Neuron (in vitro differentiated cells): ENCODE results near the gene SNX19.
"Not testable (repeated sequence)": the region's sequence is repeated elsewhere in the genome, so short reads cannot be mapped to it uniquely, and the experiment has no call there.

Source experiments
- H2AFZ ChIP-seq: one replicate; pipeline ENCODE4 v1.6.1; 2013; ENCODE audit warnings: low read depth, mild to moderate bottlenecking, inconsistent platforms, low read length, moderate library complexity
- H3K27me3 ChIP-seq: one replicate; pipeline ENCODE4 v1.6.1; 2013; ENCODE audit warnings: low read length; ENCODE audit not compliant: insufficient read depth
- H3K36me3 ChIP-seq: one replicate; pipeline ENCODE4 v1.6.1; 2013; ENCODE audit warnings: low read length; ENCODE audit not compliant: insufficient read depth
- H3K4me1 ChIP-seq: one replicate; pipeline ENCODE4 v1.6.1; 2013; ENCODE audit warnings: low read length; ENCODE audit not compliant: insufficient read depth
- H3K4me3 ChIP-seq: 2 replicates; pipeline ENCODE4 v1.5.1; 2013; ENCODE audit warnings: mild to moderate bottlenecking, low read length, moderate library complexity
- H3K9me3 ChIP-seq: one replicate; pipeline ENCODE4 v1.6.1; 2013; ENCODE audit warnings: low read length

The SNX19 gene

GRCh38 chr11:130916238-130916855, at the start of gene SNX19:
Gene SNX19 (minus strand): TSS chr11:130916479. CDS start chr11:130915939, 540 bp downstream.
- H2AFZ ChIP-seq: peak within 1 kb of the TSS; percentile 96
- peak within 1 kb of the TSS; percentile 98 for H3K4me3 ChIP-seq
- H3K27me3 ChIP-seq: peaks cover 3% of the 10 kb centered on the region
- no peaks in the 10 kb centered on the region for H3K9me3 ChIP-seq
- peaks cover 15% of the 10 kb centered on the region for H3K4me1 ChIP-seq
- H3K36me3 ChIP-seq: peaks cover 19% of the 10 kb centered on the region

- Histone ChIP-seq H3K4me3 (no peak overlapping the region), H3K4me1 (no peaks in the 10 kb centered on the region), H3K9me3 (no peaks in the 10 kb centered on the region), H3K36me3 (no peaks in the 10 kb centered on the region), H2AFZ (no peak overlapping the region), H3K27me3 (no peaks in the 10 kb centered on the region)
Observed at GRCh38 chr11:130964058-130964792, 47.9 kb upstream of the SNX19 start.

DNA sequence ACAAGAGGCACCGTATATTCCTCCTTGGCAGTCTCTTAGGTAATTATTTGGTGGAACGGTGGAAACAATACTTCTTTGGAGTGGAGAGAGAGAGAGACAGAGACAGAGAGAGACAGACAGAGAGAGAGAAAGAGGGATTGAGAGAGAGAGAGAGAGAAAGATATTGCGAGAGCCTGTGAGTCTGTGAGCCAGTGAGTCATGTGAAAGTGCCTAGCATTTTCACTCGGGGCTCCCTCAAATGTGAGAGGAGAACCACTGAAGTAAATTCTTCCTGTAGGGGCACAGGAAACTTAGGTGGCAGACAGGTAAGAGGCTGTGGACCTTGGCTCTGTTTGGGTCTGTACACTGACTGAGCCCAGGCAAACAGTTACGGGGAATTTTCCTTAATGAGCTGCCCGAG, 31.6 kb upstream of the SNX19 start:
- no peaks in the 10 kb centered on the region for H3K9me3 ChIP-seq
- H2AFZ ChIP-seq: no peak overlapping the region
- peaks cover 2% of the 10 kb centered on the region for H3K27me3 ChIP-seq
- H3K36me3 ChIP-seq: no peaks in the 10 kb centered on the region
- H3K4me3 ChIP-seq: no peak overlapping the region
- H3K4me1 ChIP-seq: no peaks in the 10 kb centered on the region

GRCh38 chr11:130947481-130947880, 31.2 kb upstream of the SNX19 start:
- no peaks in the 10 kb centered on the region for H3K9me3 ChIP-seq
- no peaks in the 10 kb centered on the region for H3K36me3 ChIP-seq
- H3K4me1 ChIP-seq: no peaks in the 10 kb centered on the region
- no peak overlapping the region for H3K4me3 ChIP-seq
- H3K27me3 ChIP-seq: peaks cover 2% of the 10 kb centered on the region
- H2AFZ ChIP-seq: no peak overlapping the region

GRCh38 chr11:130947058-130947457, 30.8 kb upstream of the SNX19 start:
- Histone ChIP-seq H3K4me1 (no peaks in the 10 kb centered on the region), H2AFZ (no peak overlapping the region), H3K36me3 (no peaks in the 10 kb centered on the region), H3K9me3 (no peaks in the 10 kb centered on the region), H3K27me3 (peaks cover 2% of the 10 kb centered on the region), H3K4me3 (no peak overlapping the region)

DNA sequence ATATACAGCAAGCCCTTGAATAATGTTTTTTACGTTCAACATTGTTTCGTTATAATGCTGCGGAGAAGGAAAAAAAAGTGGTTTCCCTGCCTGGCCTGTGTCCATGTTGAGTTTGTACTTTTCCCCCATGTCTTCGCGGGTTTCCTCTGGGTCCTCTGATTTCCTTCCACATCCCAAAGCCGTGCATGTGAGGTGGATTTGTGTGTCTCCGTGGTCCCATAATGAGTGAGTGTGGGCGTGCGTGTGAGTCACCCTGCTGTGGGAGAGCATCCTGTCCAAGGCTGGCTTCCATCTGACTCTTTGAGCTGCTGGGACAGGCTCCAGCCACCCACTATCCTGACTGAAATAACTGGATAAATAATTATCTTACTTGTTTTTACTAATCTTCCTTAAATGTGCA, 29.6 kb upstream of the SNX19 start:
- H3K36me3 ChIP-seq: no peaks in the 10 kb centered on the region
- H3K4me3 ChIP-seq: no peak overlapping the region
- H2AFZ ChIP-seq: no peak overlapping the region
- no peaks in the 10 kb centered on the region for H3K9me3 ChIP-seq
- H3K4me1 ChIP-seq: no peaks in the 10 kb centered on the region
- peaks cover 2% of the 10 kb centered on the region for H3K27me3 ChIP-seq

DNA sequence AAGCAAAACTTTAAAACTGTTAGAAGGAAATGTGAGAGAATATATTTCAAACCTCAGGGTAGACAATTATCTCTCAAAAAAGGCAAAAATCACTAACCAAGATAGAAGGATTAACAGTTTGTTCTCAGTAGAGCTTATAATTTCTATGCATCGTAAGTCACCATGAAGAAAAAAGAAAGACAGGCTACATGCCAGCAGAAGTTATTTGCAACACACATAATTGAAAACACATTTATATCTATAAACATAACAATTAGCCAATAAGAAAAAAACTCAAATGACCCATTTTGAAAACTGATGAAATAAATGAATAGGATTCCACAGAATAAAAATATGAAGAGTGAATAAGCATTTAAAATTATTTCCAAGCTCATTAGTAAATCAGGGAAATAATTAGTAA, 24.4 kb upstream of the SNX19 start:
- H3K27me3 ChIP-seq: peaks cover 15% of the 10 kb centered on the region
- no peaks in the 10 kb centered on the region for H3K9me3 ChIP-seq
- no peaks in the 10 kb centered on the region for H3K36me3 ChIP-seq
- no peaks in the 10 kb centered on the region for H3K4me1 ChIP-seq
- H3K4me3 ChIP-seq: no peak overlapping the region
- H2AFZ ChIP-seq: no peak overlapping the region

GRCh38 chr11:130937051-130937450, 20.8 kb upstream of the SNX19 start:
- Histone ChIP-seq H3K4me1 (no peaks in the 10 kb centered on the region), H2AFZ (no peak overlapping the region), H3K4me3 (no peak overlapping the region), H3K9me3 (no peaks in the 10 kb centered on the region), H3K27me3 (peaks cover 16% of the 10 kb centered on the region), H3K36me3 (no peaks in the 10 kb centered on the region)

GRCh38 chr11:130932086-130932712, 15.9 kb upstream of the SNX19 start:
- Histone ChIP-seq H3K4me1 (no peaks in the 10 kb centered on the region), H3K36me3 (no peaks in the 10 kb centered on the region), H3K27me3 (peaks cover 11% of the 10 kb centered on the region)

GRCh38 chr11:130924750-130925149, 8.5 kb upstream of the SNX19 start:
- Histone ChIP-seq H2AFZ (no peak overlapping the region), H3K4me3 (no peak overlapping the region), H3K36me3 (no peaks in the 10 kb centered on the region), H3K27me3 (peaks cover 4% of the 10 kb centered on the region), H3K4me1 (peaks cover 5% of the 10 kb centered on the region), H3K9me3 (no peaks in the 10 kb centered on the region)

More at GRCh38 chr11:130932086-130932712, 15.9 kb upstream of the SNX19 start:
- Histone ChIP-seq H2AFZ (no peak overlapping the region), H3K9me3 (no peaks in the 10 kb centered on the region), H3K4me3 (no peak overlapping the region)

DNA sequence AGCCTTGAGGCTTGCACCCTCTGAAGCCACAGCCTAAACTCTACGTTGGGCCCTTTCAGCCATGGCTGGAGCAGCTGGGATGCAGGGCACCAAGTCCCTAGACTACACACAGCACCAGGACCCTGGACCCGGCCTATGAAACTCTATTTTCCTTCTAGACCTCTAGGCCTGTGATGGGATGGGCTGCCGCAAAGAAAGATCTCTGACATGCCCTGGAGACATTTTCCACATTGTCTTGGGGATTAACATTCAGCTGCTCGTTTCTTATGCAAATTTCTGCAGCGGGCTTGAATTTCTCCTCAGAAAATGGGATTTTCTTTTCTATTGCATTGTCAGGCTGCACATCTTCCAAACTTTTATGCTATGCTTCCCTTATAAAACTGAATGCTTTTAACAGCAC, 4.3 kb upstream of the SNX19 start:
- not testable (repeated sequence) for H2AFZ ChIP-seq, H3K4me3 ChIP-seq, H3K9me3 ChIP-seq, H3K36me3 ChIP-seq, H3K27me3 ChIP-seq
- peaks cover 10% of the 10 kb centered on the region for H3K4me1 ChIP-seq

DNA sequence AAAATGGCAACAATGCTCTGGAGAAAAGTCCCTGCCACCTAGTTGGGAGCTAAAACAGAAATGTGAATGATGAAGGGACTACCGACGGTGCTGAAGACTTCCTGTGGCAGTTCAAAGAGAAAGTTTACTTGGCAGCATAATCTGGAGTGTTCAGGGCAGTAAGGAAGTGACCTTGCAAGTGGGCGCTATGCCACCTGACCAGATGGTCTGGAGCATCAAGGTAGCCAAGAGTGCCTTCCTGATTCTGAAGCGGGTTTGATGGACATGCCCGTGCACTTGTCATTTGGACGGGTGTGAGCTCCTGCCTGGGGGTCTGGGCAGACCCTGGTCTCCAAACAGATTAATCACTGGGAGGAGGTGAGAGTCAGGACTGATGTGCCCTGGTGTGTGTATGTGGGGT, 1.8 kb upstream of the SNX19 start:
- Histone ChIP-seq H3K4me3 (no peak overlapping the region), H3K27me3 (peaks cover 4% of the 10 kb centered on the region), H3K4me1 (peaks cover 15% of the 10 kb centered on the region), H2AFZ (no peak overlapping the region), H3K9me3 (no peaks in the 10 kb centered on the region), H3K36me3 (peaks cover 9% of the 10 kb centered on the region)

DNA sequence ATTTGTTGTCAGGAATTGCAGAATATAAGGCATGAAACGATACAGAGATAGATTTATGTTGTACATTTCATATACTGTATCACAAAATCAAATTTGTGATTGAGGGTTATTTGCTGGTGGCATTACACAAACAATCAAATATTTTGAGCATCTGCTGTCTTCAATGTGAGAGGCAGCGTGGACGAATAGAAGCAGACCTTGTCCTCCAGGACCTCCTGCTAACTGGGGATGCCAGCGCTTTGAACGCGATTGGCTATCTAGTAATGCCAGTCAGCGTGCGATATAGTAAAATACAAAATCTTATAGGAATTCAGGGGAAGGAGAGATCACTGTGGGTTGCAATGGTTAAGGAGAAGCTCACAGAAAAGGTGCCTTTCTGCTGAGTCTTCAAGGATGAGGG, 631 bp upstream of the SNX19 start:
- H3K4me1 ChIP-seq: peaks cover 15% of the 10 kb centered on the region
- peak overlapping the region; percentile 98 for H3K4me3 ChIP-seq
- peaks cover 4% of the 10 kb centered on the region for H3K27me3 ChIP-seq
- peaks cover 16% of the 10 kb centered on the region for H3K36me3 ChIP-seq
- no peaks in the 10 kb centered on the region for H3K9me3 ChIP-seq
- peak overlapping the region; percentile 96 for H2AFZ ChIP-seq
